Activated CD8-positive, alpha-beta memory T cell treated with anti-CD3 and anti-CD28 coated beads, Interleukin-2, amount 10 ng/mL, durations not matched to agents 7 days and 5 days (primary cell): Measurements from ENCODE around the gene TSEN34. TPM values are rescaled to one million over a fixed set of nuclear protein-coding genes. Genes with fewer than 3 reads are reported as not detected.

Experiments used
- total RNA-seq, 2 experiments: library from RNA; stranded (reverse); gene quantifications; one replicate each; pipeline ENCODE4 v1.2.3, GENCODE V29; 2021

Gene TSEN34
- total RNA-seq, 2 experiments from 2014 or later: 11.4 to 13.5 TPM

Other genes starting within 250 kb of the TSEN34 start
- not detected for gene CACNG8, start 228.4 kb upstream of the TSEN34 start, total RNA-seq
- gene CACNG6, start 199.7 kb upstream of the TSEN34 start, total RNA-seq: not detected
- gene VSTM1, start 127.4 kb upstream of the TSEN34 start, total RNA-seq: not detected
- gene TARM1, start 109.9 kb upstream of the TSEN34 start, total RNA-seq: not detected
- under 1 TPM; 0.44 to 0.47 TPM for gene OSCAR, start 90.5 kb upstream of the TSEN34 start, total RNA-seq
- 100 to 1,000 TPM; 121 to 127 TPM for gene NDUFA3, start 88.5 kb upstream of the TSEN34 start, total RNA-seq
- gene TFPT, start 75.7 kb upstream of the TSEN34 start, total RNA-seq: 10 to 100 TPM; 49.4 to 50.5 TPM
- gene PRPF31, start 75.6 kb upstream of the TSEN34 start, total RNA-seq: 10 to 100 TPM; 63.6 to 89.0 TPM
- gene CNOT3, start 53.5 kb upstream of the TSEN34 start, total RNA-seq: 10 to 100 TPM; 67.5 to 83.1 TPM
- 1 to 10 TPM; 8.0 to 8.6 TPM for gene LENG1, start 31.6 kb upstream of the TSEN34 start, total RNA-seq
- gene TMC4, start 18.1 kb upstream of the TSEN34 start, total RNA-seq: 1 to 10 TPM in 1 of 2 experiments, under 1 TPM in 1; 0.89 to 1.3 TPM
- 10 to 100 TPM; 54.7 to 76.3 TPM for gene MBOAT7, start 1.7 kb upstream of the TSEN34 start, total RNA-seq
- 1,000 to 10,000 TPM; 1,212 to 1,220 TPM for gene RPS9, start 9.6 kb downstream of the TSEN34 start, total RNA-seq
- gene LILRB3, start 31.7 kb downstream of the TSEN34 start, total RNA-seq: under 1 TPM in 1 of 2 experiments, not detected in 1; 0.35 TPM
- gene LILRA6, start 51.5 kb downstream of the TSEN34 start, total RNA-seq: not detected
- gene LILRB5, start 66.0 kb downstream of the TSEN34 start, total RNA-seq: not detected
- not detected for gene LILRB2, start 89.8 kb downstream of the TSEN34 start, total RNA-seq
- not detected for gene LILRA5, start 121.9 kb downstream of the TSEN34 start, total RNA-seq
- gene LILRA4, start 147.9 kb downstream of the TSEN34 start, total RNA-seq: not detected
- gene LAIR1, start 173.6 kb downstream of the TSEN34 start, total RNA-seq: 10 to 100 TPM; 64.1 to 71.6 TPM
- gene TTYH1, start 224.2 kb downstream of the TSEN34 start, total RNA-seq: 1 to 10 TPM in 1 of 2 experiments, under 1 TPM in 1; 0.93 to 1.2 TPM